DMS153 treated with DMSO at 0.1 percent for 48 hours (cell line): ENCODE data around the gene THOP1.

Source experiments
- DNase-seq: peaks from one replicate; lab custom pipeline; 2025; ENCODE audit not compliant: unreplicated experiment; lab: John Stamatoyannopoulos, UW

The THOP1 gene

DNA sequence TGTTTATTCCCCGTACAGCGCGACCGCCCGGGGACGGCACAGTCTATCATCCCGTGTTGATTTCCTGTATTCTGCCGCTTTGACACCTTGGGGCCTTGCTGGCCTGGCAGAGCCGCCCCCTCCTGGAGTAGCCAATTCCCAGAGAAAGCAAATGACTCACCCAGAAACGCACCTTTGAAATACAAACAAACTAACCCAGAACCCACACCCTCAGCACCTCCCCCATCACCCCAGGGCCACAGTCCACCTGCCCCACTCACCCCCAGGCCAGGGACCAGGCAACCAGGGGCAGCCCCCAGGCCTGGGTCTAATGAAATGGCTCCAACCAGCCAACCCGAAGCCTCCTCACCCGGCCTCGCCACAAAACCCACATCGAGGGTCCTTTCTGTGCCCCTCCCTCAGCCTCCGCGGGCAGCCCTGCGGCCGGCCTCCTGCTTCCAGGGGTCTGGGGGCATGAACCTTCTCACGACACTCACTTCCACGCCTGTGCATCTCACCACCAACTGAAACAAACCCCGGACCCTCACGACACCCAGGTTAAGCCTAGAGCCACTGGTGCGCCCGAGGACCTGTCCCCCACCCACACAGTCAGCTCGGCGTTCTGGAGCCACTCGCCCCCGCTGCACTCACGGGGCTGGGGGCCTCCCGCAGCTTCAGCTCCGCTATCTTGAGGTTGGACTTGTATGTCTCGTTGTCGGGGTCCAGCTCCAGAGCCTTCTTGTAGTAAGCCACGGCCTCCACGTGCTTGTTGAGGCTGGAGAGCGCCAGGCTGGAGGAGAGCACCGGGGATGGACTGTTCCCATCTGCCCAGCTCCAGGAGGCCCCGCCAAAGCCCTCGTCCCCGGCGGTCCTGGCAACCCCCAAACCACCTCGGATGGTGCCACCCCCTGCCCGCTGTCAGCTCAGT is 23.2 kb upstream of the THOP1 start:
- DNase-seq: no peak

DNA sequence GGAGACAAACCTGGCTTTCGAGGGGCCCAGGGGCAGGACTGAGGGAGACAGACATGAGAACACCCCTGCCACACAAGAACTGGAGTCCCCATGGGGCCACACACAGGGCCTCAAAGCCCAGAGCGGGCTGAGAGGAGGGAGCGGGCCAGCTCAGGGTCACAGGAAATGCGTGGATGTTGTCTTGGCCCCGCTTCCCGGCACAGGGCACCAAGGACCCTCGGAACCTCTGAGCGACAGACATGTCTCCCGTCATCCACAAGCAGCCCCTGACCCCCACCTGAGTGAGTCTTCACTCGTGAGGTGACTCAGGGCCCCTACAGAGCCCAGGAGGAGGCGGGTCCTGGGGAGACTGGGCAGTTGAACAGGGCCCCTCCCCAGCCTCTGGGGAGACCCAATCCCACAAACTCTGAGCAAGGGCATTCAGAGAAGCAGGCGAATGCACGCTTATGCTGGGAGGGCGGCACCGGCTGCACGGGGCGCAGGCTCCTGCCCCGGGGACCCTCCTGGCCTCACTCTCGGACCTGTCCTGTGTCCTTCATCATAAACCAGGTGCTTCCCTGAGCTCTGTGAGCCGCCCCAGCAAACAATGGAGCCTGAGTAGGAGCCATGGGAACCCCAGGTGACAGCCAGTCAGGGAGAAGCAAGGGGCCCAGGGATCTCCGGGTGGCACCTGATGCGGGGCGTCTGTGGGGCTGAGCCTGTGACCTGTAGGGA is 22.4 kb upstream of the THOP1 start:
- no peak for DNase-seq

DNA sequence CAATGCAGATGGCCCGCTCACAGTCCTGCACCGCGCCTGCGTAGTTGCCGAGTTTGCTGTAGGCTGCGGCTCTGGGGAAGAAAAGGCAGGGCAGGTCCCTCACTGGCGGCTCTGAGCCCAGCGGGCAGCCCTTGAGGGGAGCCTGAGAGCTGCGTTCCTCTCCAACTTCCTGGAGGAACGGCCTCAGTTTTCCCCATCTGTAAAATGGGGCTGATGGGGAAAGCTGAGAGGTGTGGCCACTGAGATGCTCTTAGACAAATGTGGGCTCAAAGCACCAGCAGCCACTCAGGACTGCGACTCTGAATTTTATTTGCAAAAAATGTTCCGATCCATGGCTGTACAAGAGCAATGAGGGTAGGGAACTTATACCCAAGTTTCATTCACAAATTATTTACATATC is 21.6 kb upstream of the THOP1 start:
- DNase-seq: no peak

DNA sequence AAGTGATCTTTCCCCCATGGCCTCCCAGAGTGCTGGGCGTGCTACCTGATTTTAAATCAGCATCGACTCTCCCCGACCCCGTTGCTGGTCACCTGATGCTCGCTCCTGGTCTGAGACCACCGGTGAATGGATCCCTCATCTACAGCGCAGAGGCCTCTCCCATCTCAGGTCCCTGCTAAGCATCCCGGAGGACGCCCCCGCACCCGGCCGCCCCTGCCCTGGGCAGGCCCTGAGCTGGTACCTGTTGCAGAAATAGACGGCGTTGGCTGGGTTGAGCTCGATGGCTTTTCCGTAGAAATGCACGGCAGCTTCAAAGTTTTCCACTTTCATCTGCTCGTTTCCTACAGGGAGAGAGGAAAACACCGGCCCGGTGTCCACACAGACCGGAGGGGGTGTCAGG is 20.4 kb upstream of the THOP1 start:
- no peak for DNase-seq

DNA sequence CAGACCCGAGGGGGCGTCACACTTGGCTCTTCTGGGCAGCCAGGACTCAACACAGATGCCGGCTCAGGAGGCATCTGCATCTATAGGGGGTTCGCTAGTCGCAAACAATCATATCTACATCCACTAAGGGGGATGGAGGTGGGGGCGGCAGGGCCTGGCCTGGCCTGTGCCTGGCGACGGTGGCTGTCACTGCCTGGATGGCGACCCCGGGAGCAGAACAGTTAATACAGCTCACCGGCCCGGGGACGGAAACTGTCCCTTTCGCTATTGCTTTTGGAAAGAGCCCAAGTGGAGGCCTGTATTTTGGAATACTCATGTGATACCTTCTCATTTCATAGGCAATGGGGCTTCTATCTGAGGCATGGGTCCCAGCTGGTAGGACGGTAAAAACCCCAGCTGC is 19.9 kb upstream of the THOP1 start:
- no peak for DNase-seq

DNA sequence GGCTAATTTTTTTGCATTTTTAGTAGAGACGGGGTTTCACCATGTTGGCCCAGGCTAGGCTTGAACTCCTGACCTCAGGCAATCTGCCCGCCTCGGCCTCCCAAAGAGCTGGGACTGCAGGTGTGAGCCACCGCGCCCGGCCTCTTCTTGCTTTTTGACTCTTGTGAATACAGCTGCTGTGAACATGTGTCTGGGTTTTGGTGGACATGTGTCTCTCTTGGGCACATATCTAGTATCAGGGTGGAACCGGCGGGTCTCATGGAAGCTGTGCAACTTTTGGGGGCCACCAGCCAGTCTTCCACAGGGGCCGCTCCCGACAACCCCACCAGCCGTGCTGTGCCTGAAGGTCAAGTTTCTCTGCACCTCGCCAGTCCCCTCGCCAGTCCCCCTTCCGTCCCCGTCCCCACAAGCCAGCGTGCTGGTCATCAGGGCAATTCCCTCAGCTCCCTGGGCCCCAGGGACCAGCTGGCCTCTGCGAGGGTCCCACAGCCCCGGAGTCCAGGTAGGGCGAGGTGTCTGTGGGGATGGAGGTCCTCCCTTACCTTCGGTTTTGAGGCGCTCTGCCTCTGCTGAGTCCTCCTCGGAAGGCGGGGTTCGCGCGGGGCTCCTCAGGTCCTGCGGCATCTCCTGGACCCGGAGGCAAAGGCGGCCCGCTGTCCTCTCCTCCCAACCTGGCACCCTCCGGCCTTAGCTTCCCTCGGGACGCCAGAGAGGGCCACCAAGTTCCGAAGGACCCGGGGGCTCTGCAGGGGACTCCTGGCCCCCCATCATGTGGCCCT is 18.5 kb upstream of the THOP1 start:
- no peak for DNase-seq

DNA sequence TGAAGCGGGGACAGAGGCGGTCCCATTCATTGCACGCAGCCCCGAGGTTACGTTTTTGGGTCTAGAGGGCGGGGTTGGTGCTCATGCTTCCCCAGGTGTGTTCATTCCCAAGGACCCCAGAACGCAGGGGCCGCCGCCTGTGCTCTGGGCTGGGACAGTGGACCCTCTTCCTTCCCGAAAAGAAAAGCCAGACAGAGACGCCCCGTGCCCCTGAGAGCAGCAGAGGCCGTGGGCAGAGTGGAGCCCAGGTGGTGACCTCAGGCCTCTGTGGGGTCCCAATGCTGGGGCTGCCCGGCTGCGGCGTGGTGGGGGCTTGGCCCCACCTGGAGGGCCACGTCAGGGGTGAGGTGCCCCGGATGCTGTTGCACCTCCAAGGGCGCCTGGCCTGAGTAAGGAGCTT is 17.6 kb upstream of the THOP1 start:
- DNase-seq: no peak

DNA sequence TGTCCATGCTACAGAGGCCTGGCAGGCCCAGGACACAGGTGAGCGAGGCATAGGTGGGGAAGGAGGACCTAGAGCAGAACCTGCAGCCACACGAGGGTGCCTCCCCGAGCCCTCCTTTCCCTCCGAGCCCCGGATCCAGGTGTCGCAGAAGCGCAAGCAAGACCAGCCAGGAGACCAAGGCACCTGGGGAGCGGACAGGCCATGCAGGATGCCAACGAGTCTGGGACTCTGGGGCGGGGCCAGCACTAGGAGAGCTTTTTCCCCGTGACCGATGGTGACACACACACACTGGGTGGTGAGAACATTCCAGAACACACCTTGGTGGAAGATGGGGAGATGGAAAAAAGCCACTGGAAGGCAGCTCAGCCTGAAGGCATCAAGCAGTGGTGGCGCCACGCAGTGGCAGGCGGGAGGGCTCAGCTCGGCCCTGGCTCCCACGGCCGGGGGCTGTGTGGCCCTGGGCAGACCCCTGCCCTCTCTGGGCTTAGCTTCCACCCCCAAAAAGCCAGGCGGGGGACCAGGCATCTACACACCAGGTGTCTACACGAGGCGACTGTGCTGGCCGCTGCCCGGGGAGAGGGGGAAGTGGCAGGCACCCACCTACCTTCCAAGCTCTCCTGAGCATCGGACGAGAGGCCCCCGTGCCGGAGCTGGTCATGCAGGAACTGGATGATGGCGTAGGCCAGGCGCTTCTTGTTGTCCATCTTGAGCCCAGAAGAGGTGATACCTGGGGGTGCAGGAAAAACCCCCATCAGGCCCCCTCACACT is 16.8 kb upstream of the THOP1 start:
- DNase-seq: no peak

DNA sequence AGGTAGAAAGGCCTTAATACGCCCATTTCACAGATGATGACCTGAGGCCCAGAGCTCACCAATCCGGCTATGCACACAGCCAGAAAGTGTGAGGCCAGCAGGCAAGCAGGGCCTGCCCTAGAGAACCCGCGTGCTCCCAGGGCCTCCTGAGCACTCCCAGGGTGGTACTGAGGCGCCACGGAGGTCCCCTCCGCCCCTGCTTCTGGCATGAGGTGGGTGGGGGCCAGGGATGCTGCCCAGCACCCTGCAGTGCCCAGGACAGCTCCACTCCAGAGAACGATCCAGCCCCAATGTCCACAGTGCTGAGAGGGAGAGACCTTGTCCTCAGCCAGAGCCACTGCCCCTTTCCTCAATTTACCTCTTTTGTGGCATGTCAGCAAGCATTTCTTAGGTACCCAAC is 16.1 kb upstream of the THOP1 start:
- no peak for DNase-seq

DNA sequence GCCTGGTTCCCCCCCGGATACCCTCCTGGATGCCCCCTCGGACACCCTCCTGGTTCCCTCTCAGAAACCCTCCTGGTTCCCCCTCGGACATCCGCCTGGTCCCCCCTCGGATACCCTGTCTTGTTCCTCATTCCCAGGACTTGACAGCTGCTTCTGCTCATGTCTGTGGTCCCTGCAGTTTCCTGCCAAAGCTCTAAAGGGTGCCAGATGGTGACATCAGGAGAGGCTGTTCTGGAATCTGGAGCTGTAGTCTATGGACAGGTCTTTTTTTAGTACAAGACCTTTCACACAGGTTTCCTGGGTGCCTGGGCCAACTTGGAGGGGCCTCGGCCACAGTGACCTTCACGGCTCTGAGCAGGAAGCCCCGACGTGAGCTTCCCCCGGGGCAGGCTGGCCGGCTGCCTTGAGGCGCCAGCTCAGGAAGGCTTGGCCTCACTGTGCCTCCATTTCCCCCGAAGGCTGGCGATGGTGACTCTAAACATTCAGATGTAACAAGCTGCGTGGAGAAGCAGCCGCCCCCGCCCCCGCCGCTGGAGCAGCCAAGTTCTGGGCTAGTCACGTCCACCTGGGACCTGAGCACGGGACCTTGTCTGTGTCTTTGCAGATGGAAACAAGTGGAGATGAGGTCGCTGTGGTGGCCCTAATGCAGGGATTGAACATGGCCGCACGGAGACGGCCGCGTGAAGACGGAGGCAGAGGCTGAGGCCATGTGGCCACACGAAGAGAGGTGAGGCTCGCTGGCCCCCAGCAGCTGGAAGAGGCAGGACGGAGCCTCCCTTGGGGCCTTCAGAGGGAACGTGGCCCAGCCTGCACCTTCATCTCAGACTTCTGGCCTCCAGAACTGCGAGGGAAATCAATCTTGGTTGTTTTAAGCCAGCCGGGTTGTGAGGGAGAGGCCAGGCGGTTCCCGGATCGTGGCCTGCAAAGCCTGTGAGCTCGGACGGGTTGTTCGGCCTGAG is 15.0 kb upstream of the THOP1 start:
- no peak for DNase-seq

DNA sequence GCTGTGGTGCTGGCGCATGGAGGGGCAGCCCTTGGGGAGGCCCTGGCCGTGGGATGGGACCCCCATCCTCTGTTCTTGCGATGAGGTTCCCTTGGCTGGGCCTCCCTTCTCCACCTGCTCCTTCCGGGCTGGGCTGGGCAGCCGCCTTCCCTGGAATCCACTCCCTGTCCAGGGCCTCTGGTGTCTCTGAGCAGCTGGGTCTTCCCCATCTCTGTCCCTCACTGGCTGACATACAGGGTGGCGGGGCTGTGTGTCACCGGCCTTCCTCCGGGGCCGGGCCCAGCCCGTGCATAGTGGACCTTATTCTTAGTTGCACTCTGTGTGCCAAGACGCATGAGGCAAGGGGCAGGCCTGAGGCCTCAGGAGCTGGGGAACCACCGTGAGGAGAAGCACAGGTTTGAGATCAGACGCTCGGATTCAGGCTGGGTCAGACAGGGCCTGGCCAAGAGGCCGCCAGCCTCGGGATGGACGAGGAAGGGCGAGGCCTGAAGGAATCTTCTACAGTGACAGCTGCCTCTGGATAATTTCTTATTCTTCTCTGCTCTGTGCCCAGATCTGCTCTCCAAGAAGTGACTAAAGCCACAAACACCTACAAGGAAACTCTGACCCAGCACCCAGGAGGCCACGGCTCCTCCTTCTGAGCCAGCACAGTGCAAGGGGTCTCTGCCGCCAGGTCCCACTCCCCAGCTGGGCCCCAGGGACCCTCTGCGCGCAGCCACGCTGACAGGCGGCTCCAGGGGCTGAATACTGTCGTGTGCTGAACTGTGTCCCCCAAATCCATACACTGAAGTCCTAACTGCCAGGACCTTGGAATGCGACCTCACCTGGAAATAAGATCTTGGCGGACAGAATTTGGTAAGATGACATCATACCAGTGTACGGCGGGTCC is 13.3 kb upstream of the THOP1 start:
- DNase-seq: no peak

DNA sequence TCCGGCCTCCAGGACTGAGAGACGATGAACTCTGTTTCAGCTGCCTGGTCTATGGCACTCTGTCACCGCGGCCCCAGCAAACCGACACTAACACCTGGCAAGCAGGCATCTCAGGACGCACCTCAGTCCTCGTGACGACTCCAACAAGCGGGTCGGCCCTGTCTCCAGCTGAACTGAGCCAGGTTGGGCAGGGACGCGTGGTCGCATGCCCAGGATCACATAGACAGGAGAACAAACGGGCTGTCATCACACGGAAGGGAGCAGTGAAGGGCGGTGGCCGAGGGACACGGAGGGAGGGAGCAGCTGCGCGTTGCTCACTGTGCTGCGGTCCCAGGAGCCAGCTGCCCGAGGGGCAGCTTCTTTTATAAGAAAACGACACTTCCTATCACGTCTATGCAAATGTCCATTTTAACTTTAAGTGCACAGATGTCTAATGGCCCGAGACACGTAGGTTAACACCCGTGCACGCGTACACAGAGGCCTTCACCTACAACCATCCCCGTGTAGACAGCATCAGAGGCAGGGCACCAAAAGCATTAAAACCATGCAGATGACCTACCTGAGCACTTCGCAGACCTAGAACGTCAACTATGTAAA is 11.1 kb upstream of the THOP1 start:
- DNase-seq: no peak

DNA sequence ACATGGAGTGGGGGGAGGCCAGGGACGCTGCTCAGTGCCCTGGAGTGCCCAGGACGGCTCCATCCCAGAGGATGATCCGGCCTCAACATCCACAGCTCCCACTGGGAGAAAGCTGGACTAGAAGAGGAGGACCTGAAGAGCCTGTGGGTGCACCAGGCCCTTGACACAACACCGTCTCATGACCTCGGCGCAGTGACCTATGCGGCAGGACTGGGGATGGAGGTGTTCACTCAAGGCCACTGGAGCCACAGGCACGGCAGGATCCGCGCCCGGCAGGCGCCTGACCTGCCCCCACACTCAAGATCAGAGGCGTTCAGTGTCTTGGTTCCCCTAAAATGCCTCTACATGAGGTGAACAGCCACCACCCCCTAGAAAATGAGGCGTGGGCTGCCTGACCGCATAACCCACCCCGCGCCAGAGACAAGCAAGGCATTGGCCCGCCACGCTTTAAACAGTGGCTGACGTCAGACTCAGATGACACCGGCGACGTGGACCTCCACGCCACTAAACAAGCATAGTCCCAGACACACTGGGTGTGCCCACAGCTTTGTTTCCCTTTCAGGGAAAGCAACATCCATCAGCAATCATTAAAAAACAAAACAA is 10.2 kb upstream of the THOP1 start:
- DNase-seq: no peak

DNA sequence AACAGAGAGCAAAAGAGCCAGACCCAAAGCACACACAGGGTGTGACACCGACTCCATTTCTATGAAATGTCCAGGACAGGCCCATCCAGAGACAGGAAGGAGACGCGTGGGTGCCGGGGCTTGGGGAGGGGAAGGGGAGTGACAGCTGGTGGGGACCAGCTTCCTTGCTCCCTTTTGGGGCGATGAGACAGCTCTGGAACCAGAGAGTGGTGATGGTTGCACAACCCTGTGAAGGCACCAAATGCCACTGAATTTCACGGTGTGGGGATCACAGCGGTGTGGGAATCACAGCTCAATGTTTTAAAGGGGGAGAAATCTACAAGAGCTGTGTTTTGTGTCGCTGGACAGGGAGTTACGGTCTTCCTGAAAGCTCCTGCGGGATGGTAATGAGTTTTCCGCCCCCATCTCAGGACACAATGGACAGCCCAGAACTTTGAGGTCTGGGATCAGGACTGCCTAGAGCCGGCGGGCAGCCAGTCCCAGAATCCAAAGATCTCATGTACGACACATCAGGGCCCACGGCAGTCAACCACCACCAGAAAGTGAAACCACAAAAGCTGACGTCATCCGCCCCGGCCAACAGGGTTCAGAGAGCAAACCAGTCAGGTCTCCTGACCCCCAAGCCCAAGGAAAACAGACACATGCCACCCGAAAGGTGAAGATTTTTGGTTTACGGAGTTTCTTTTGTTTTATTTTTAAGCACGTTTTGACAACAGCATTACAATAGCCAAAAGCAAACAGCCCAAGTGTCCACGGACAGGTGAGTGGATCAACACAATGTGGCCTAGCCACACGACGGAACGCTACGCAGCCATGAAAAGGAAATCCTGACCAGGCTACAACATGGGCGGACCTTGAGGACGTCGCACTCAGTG is 9.5 kb upstream of the THOP1 start:
- no peak for DNase-seq

DNA sequence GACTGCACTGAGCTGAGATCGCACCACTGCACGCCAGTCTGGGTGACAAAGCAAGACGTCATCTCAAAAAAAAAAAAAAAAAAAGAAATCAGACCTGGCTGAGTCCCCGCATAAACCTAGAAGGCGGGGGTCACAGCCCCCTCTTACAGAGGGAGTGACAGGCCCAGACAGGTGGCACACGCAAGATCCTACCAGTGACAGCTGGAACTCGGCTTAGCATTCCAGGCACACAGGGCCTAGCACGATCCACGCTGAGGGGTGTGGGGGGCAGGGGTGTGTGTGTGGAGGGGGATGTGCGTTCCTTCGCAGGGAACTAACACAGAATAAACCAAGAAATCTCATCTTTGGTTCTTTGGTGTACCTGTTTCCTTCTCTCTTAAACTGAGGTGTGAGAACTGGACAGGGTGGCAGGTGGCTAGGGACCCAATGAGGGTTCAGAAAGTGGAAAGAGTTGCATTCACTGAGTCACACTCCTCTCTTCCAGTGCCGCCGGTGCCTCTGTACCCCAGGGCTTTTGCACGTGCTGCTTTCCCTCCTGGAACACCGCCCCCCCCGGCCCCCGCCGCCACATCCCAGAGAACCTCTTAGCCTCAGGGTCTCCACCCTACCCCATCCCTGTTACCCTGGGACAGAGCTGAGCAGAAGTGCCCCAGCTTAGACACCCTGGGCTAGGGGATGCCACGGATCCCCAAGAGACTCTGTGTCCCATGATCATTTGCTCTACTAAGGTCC is 7.2 kb upstream of the THOP1 start:
- DNase-seq: no peak

DNA sequence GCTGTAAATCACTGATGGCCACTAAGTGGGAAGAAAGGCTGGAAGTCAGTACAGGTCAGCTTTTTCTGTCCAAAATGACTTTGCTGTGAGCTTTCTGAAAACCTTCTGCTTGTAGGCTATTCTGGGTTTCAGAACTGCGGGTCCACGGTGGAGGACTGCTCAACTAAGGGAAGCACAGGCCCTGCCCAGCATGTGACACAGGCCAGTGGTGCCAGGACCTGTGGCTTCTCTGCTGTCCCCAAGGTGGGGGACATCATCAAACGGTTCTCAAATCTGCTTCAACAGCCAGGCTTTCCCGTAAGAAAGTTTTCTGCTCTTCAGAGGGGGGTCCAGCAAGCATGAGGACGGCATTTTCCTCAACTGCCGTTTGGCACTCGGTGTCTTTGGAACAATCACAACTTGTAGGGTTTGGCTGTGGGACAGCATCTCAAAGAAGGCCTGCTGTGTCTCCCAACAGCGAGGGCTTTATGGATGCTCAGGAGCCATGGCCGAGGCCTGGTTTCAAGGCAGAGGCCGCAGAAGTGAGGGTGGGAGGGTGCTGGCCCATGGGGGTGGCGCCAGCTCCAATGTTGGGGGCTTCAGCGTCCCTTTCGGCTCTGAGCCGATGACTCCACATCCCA is 6.1 kb upstream of the THOP1 start:
- DNase-seq: no peak
